Thyroid gland (tissue), 4 donors: Measurements from ENCODE around the gene ACKR3.

Source experiments
- POLR2A ChIP-seq, 2 donors: fragments of 450-650 bp; IDR thresholded peaks; one replicate each; pipeline ENCODE4 v1.6.1; 2017; ENCODE audit warnings: antibody characterized with exemption in 2 of 2, mild to moderate bottlenecking in 2 of 2, moderate library complexity in 1 of 2
- TF ChIP-seq, protein P1 (sequence below), 6 experiments: fragments of 200-600 bp in 3 of 6; fragments of 450-650 bp in 3 of 6; sonication (generic) in 3 of 6; IDR thresholded peaks; one replicate each; pipeline ENCODE4 v1.5.1; 2016 to 2019; ENCODE audit warnings: antibody characterized with exemption in 6 of 6, mild to moderate bottlenecking in 2 of 6, inconsistent platforms in 1 of 6, moderate library complexity in 1 of 6

DNA sequence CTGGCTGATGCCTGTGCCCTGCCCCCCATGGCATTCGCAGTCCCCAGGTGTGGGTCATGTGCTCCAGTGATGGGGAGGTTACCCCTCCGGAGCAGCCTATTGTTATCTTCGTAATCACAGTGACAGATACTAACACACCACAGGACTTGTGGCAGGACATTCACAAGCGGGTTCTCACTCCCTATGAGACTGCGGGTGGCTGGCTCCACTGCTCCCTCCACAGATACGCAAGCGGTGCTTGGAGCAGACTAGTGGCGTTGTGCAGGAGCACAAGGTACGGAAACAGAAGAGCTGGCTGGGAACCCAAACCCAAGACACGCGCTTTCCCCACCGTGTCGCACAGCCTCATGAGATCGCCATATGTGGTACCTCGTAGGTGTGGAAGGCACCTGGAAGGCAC lies 52.2 kb downstream of the ACKR3 start:
- TF ChIP-seq, protein P1, sequence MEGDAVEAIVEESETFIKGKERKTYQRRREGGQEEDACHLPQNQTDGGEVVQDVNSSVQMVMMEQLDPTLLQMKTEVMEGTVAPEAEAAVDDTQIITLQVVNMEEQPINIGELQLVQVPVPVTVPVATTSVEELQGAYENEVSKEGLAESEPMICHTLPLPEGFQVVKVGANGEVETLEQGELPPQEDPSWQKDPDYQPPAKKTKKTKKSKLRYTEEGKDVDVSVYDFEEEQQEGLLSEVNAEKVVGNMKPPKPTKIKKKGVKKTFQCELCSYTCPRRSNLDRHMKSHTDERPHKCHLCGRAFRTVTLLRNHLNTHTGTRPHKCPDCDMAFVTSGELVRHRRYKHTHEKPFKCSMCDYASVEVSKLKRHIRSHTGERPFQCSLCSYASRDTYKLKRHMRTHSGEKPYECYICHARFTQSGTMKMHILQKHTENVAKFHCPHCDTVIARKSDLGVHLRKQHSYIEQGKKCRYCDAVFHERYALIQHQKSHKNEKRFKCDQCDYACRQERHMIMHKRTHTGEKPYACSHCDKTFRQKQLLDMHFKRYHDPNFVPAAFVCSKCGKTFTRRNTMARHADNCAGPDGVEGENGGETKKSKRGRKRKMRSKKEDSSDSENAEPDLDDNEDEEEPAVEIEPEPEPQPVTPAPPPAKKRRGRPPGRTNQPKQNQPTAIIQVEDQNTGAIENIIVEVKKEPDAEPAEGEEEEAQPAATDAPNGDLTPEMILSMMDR (IDR thresholded peaks at IDR 0.05) = no peak
- TF ChIP-seq POLR2A (IDR thresholded peaks at IDR 0.05) = no peak
